ENCODE measurements around the gene TCIRG1.

The TCIRG1 gene

GRCh38 chr11:68008381-68009337, 30.2 kb upstream of the TCIRG1 start:
- no peaks in the 10 kb centered on the region for H3K9me3 ChIP-seq (ENCODE audit: severe bottlenecking)
- no peak overlapping the region for H3K4me3 ChIP-seq (ENCODE audit: severe bottlenecking)
- no peaks in the 10 kb centered on the region for H3K36me3 ChIP-seq (ENCODE audit: low read depth)
- peaks cover 42% of the 10 kb centered on the region for H3K4me1 ChIP-seq (ENCODE audit: insufficient read depth, poor library complexity, severe bottlenecking)
- H3K27ac ChIP-seq (ENCODE audit: poor library complexity, severe bottlenecking), result peak overlapping the region; percentile 94
- TF ChIP-seq CTCF (IDR thresholded peaks at IDR 0.05; ENCODE audit: poor library complexity, severe bottlenecking), result no peak
- no peak for ATAC-seq (ENCODE audit: low read depth)
- no peaks in the 10 kb centered on the region for H3K27me3 ChIP-seq (ENCODE audit: insufficient read depth, poor library complexity, severe bottlenecking)
- DNase-seq (ENCODE audit: low spot score), result peak; percentile 48

DNA sequence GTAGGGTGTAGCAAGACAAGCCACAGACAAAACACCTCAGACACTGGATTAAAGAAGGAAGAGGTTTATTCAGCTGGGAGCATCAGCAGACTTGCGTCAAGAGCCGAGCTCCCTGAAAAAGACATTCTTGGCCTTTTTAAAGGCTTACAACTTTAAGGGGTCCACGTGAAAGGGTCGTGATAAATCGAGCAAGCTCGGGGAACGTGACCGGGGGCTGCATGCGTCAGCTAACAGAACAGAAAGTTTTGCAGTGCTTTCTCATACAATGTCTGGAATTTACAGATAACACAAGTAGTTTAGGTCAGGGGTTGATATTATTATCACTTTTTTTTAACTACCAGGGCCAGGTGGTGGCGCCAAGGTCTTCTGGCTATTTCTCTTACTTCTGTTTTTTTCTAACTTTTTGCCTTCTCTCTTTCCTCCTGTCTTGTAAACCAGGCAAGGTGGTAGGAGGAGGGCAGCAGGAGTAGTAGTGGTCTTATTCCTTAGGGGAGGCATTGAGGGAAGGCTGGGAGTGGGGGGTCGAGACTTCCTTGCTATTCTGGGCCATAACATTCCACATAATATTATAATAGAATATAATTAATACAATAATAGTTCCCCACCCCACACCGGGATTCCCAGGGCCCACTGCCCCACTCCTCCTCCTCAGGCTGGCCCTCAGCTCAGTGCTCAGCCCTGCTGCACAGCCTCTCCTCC, 29.3 kb upstream of the TCIRG1 start:
- peaks cover 48% of the 10 kb centered on the region for H3K4me1 ChIP-seq (ENCODE audit: insufficient read depth, poor library complexity, severe bottlenecking)
- no peaks in the 10 kb centered on the region for H3K27me3 ChIP-seq (ENCODE audit: insufficient read depth, poor library complexity, severe bottlenecking)
- DNase-seq (ENCODE audit: low spot score) (no peak), ATAC-seq (ENCODE audit: low read depth) (no peak)
- no peaks in the 10 kb centered on the region for H3K9me3 ChIP-seq (ENCODE audit: severe bottlenecking)
- H3K4me3 ChIP-seq (ENCODE audit: severe bottlenecking), result peak overlapping the region; percentile 30
- peak overlapping the region; percentile 94 for H3K27ac ChIP-seq (ENCODE audit: poor library complexity, severe bottlenecking)
- TF ChIP-seq CTCF (IDR thresholded peaks at IDR 0.05; ENCODE audit: poor library complexity, severe bottlenecking), result peak; percentile 80
- no peaks in the 10 kb centered on the region for H3K36me3 ChIP-seq (ENCODE audit: low read depth)

DNA sequence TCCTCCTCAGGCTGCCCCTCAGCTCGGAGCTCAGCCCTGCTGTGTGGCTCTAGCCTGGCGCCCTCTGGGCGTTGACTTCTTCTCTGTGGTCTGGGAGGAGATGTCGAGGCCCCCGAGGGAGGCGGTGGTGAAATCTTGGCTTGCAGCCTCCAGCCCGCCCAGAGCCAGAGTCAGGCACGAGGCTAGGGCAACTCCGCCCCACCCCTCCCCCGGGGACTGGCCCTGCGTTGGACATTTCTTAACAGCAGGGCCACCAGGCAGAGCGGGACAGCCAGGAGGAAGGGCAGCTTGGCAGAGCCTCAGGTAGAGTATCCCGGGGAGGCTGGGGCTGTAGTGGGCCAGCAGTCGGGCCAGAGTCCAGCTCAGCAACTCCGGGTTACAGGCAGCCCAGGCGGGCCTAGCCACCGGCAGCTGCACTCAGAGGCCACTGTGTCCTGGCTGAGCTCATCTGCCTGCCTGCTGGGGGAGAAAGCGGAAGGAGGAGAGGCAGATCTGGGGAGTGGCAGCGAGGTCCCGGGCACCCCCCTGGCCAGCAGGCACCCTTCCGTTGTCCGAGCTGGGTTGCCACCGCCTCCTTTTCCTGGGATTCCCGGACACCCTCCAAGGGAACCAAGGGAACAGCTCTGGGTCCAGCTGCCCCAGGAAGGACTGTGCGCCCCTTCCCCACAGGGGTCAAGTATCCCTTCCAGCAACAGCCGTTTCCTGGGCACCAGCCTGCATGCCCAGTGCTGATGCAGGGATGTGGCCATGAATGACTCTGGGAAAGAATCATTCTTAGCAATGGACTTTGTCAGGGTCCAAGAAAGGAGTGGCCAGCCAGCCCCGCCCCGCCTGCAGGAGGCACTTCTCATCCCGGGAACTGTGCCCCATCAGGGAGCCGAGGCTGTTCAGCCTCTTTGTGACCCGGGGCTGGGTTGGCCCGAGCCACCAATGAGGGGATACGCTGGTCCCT, 28.5 kb upstream of the TCIRG1 start, which contains the start of gene ALDH3B1:
Gene ALDH3B1 (plus strand): TSS at position 238 of the 952 bp plus-strand sequence. CDS start 4,971 bp downstream, outside the sequence.
- H3K4me3 ChIP-seq (ENCODE audit: severe bottlenecking), result peak within 1 kb of the TSS; percentile 30
- H3K9me3 ChIP-seq (ENCODE audit: severe bottlenecking), result no peaks in the 10 kb centered on the region
- DNase-seq (ENCODE audit: low spot score) (peak; percentile 85), ATAC-seq (ENCODE audit: low read depth) (peak; percentile 41)
- H3K27me3 ChIP-seq (ENCODE audit: insufficient read depth, poor library complexity, severe bottlenecking), result no peaks in the 10 kb centered on the region
- H3K36me3 ChIP-seq (ENCODE audit: low read depth), result no peaks in the 10 kb centered on the region
- peak; percentile 25 for TF ChIP-seq CTCF (IDR thresholded peaks at IDR 0.05; ENCODE audit: poor library complexity, severe bottlenecking)
- H3K27ac ChIP-seq (ENCODE audit: poor library complexity, severe bottlenecking), result peak within 1 kb of the TSS; percentile 94
- H3K4me1 ChIP-seq (ENCODE audit: insufficient read depth, poor library complexity, severe bottlenecking), result peaks cover 51% of the 10 kb centered on the region

- Histone ChIP-seq H3K27ac (ENCODE audit: poor library complexity, severe bottlenecking) (peak overlapping the region; percentile 94), H3K4me3 (ENCODE audit: severe bottlenecking) (peak overlapping the region; percentile 30), H3K36me3 (ENCODE audit: low read depth) (no peaks in the 10 kb centered on the region), H3K4me1 (ENCODE audit: insufficient read depth, poor library complexity, severe bottlenecking) (peaks cover 51% of the 10 kb centered on the region), H3K9me3 (ENCODE audit: severe bottlenecking) (no peaks in the 10 kb centered on the region), H3K27me3 (ENCODE audit: insufficient read depth, poor library complexity, severe bottlenecking) (no peaks in the 10 kb centered on the region)
- ATAC-seq (ENCODE audit: low read depth) (no peak), DNase-seq (ENCODE audit: low spot score) (no peak)
- no peak for TF ChIP-seq CTCF (IDR thresholded peaks at IDR 0.05; ENCODE audit: poor library complexity, severe bottlenecking)
Measured at GRCh38 chr11:68011051-68011943, 27.5 kb upstream of the TCIRG1 start.
